Measurements from ENCODE around the gene UTP25. TPM values are rescaled to one million over a fixed set of nuclear protein-coding genes. Genes with fewer than 3 reads are reported as not detected.

UTP25 gene
- total RNA-seq, 1 donor: 22.1 TPM

- H3K4me3 ChIP-seq (ENCODE audit: insufficient read depth, low read length): no peak overlapping the region
- H4K20me1 ChIP-seq (ENCODE audit: insufficient read depth, low read length): no peaks in the 10 kb centered on the region
- no peak for DNase-seq (ENCODE audit: insufficient read length, low spot score, missing footprints)
- H3K9me3 ChIP-seq (ENCODE audit: low read depth, low read length): no peaks in the 10 kb centered on the region
- no peak overlapping the region for H2AFZ ChIP-seq (ENCODE audit: low read length)
- TF ChIP-seq CTCF (IDR thresholded peaks at IDR 0.05; ENCODE audit: extremely low read depth, low read depth, low read length): no peak
- no peaks in the 10 kb centered on the region for H3K79me2 ChIP-seq (ENCODE audit: insufficient read depth, low read length)
- H3K27me3 ChIP-seq (ENCODE audit: insufficient read depth, low read length): no peaks in the 10 kb centered on the region
- H3K4me1 ChIP-seq (ENCODE audit: insufficient read depth, low read length): peaks cover 1% of the 10 kb centered on the region
- no peak overlapping the region for H3K27ac ChIP-seq (ENCODE audit: low read depth, low read length)
- no peak overlapping the region for H3K4me2 ChIP-seq (ENCODE audit: insufficient read depth, low read length)
- no peaks in the 10 kb centered on the region for H3K36me3 ChIP-seq (ENCODE audit: insufficient read depth, low read length)
Measured at GRCh38 chr1:209817691-209818090, 10.1 kb upstream of the UTP25 start.

- Histone ChIP-seq H2AFZ (ENCODE audit: low read length) (no peak overlapping the region), H3K27ac (ENCODE audit: low read depth, low read length) (no peak overlapping the region), H3K9me3 (ENCODE audit: low read depth, low read length) (no peaks in the 10 kb centered on the region), H4K20me1 (ENCODE audit: insufficient read depth, low read length) (no peaks in the 10 kb centered on the region), H3K36me3 (ENCODE audit: insufficient read depth, low read length) (no peaks in the 10 kb centered on the region), H3K79me2 (ENCODE audit: insufficient read depth, low read length) (no peaks in the 10 kb centered on the region), H3K4me3 (ENCODE audit: insufficient read depth, low read length) (no peak overlapping the region), H3K4me2 (ENCODE audit: insufficient read depth, low read length) (no peak overlapping the region), H3K27me3 (ENCODE audit: insufficient read depth, low read length) (no peaks in the 10 kb centered on the region), H3K4me1 (ENCODE audit: insufficient read depth, low read length) (peaks cover 13% of the 10 kb centered on the region)
- no peak for TF ChIP-seq CTCF (IDR thresholded peaks at IDR 0.05; ENCODE audit: extremely low read depth, low read depth, low read length)
- no peak for DNase-seq (ENCODE audit: insufficient read length, low spot score, missing footprints)
Measured at GRCh38 chr1:209819058-209819457, 8.7 kb upstream of the UTP25 start.

GRCh38 chr1:209820986-209821385 lies 6.8 kb upstream of the UTP25 start:
- Histone ChIP-seq H4K20me1 (ENCODE audit: insufficient read depth, low read length) (no peaks in the 10 kb centered on the region), H3K27ac (ENCODE audit: low read depth, low read length) (no peak overlapping the region), H2AFZ (ENCODE audit: low read length) (peak overlapping the region; percentile 8), H3K27me3 (ENCODE audit: insufficient read depth, low read length) (no peaks in the 10 kb centered on the region), H3K4me1 (ENCODE audit: insufficient read depth, low read length) (peaks cover 14% of the 10 kb centered on the region), H3K9me3 (ENCODE audit: low read depth, low read length) (no peaks in the 10 kb centered on the region), H3K79me2 (ENCODE audit: insufficient read depth, low read length) (no peaks in the 10 kb centered on the region), H3K4me2 (ENCODE audit: insufficient read depth, low read length) (no peak overlapping the region), H3K4me3 (ENCODE audit: insufficient read depth, low read length) (no peak overlapping the region), H3K36me3 (ENCODE audit: insufficient read depth, low read length) (no peaks in the 10 kb centered on the region)
- no peak for TF ChIP-seq CTCF (IDR thresholded peaks at IDR 0.05; ENCODE audit: extremely low read depth, low read depth, low read length)
- no peak for DNase-seq (ENCODE audit: insufficient read length, low spot score, missing footprints)

- Histone ChIP-seq H3K4me2 (ENCODE audit: insufficient read depth, low read length) (peak overlapping the region; percentile 68), H4K20me1 (ENCODE audit: insufficient read depth, low read length) (no peaks in the 10 kb centered on the region), H3K79me2 (ENCODE audit: insufficient read depth, low read length) (no peaks in the 10 kb centered on the region), H3K4me3 (ENCODE audit: insufficient read depth, low read length) (peak overlapping the region; percentile 39), H3K9me3 (ENCODE audit: low read depth, low read length) (no peaks in the 10 kb centered on the region), H2AFZ (ENCODE audit: low read length) (peak overlapping the region; percentile 70), H3K36me3 (ENCODE audit: insufficient read depth, low read length) (no peaks in the 10 kb centered on the region), H3K4me1 (ENCODE audit: insufficient read depth, low read length) (peaks cover 17% of the 10 kb centered on the region), H3K27ac (ENCODE audit: low read depth, low read length) (peak overlapping the region; percentile 78), H3K27me3 (ENCODE audit: insufficient read depth, low read length) (no peaks in the 10 kb centered on the region)
- no peak for DNase-seq (ENCODE audit: insufficient read length, low spot score, missing footprints)
- no peak for TF ChIP-seq CTCF (IDR thresholded peaks at IDR 0.05; ENCODE audit: extremely low read depth, low read depth, low read length)
Measured at GRCh38 chr1:209822706-209823105, 5.1 kb upstream of the UTP25 start.
